Measurements from ENCODE around the gene LYRM1. TPM values are rescaled to one million over a fixed set of nuclear protein-coding genes. Genes with fewer than 3 reads are reported as not detected.
"Not testable (repeated sequence)": the region's sequence is repeated elsewhere in the genome, so short reads cannot be mapped to it uniquely, and the experiment has no call there.

The LYRM1 gene
- total and polyA plus RNA-seq, 2 of the 8 experiments (the other 6 are each of a cell fraction or from before 2014, with no cell fraction given), result 11.6 to 13.4 TPM

DNA sequence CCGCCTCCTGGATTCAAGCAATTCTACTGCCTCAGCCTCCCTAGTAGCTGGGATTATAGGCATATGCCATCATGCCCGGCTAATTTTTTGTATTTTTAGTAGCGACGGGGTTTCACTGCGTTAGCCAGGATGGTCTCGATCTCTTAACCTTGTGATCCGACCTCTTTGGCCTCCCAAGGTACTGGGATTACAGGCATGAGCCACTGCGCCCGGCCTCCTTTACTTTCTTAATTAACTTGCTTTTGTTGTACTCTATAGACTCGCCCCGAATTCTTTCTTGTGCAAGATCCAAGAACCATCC, 45.0 kb downstream of the LYRM1 start:
- POLR2A ChIA-PET (ENCODE audit: partially characterized antibody); FAIRE-seq; H2BK5ac ChIP-seq (ENCODE audit: low read depth, low read length); H3K9me3 ChIP-seq (ENCODE audit: insufficient read depth in 2 of 2, low read depth in 1 of 2, low read length in 1 of 2); H4K20me1 ChIP-seq (replicated peaks in 1 of 2; ENCODE audit: control insufficient read depth in 1 of 2, insufficient read depth in 2 of 2, low read length in 2 of 2); H3K9ac ChIP-seq (replicated peaks in 1 of 4; ENCODE audit: extremely low read depth in 1 of 4, low read depth in 3 of 4, low read length in 3 of 4); H3K4ac ChIP-seq (replicated peaks; ENCODE audit: insufficient read length, low read depth, low read length); H4K91ac ChIP-seq (replicated peaks; ENCODE audit: insufficient read length, low read length); H2BK120ac ChIP-seq (replicated peaks; ENCODE audit: low read depth, low read length); CTCF ChIA-PET (ENCODE audit: partially characterized antibody); H2BK15ac ChIP-seq (ENCODE audit: low read length); H4K5ac ChIP-seq (ENCODE audit: insufficient read length, low read depth, low read length); H3K4me3 ChIP-seq (ENCODE audit: extremely low read depth in 1 of 4, insufficient read depth in 2 of 4, low read depth in 3 of 4, low read length in 4 of 4); H3K56ac ChIP-seq (replicated peaks; ENCODE audit: insufficient read length, low read depth, low read length); H3K79me1 ChIP-seq (ENCODE audit: low read depth, low read length); H4K8ac ChIP-seq (ENCODE audit: extremely low read depth, insufficient read depth, low read length); H2BK20ac ChIP-seq (ENCODE audit: low read length); H3K27ac ChIP-seq (ENCODE audit: low read depth, low read length); H3K23me2 ChIP-seq (ENCODE audit: low read depth, low read length); H3K4me2 ChIP-seq (ENCODE audit: insufficient read depth in 1 of 2, low read depth in 2 of 2, low read length in 2 of 2); H3K36me3 ChIP-seq (ENCODE audit: control insufficient read depth in 2 of 4, insufficient read depth in 4 of 4, low read length in 3 of 4); H3K4me1 ChIP-seq (replicated peaks in 1 of 4; ENCODE audit: control insufficient read depth in 3 of 4, insufficient read depth in 4 of 4, low read length in 3 of 4); H3K27me3 ChIP-seq (replicated peaks in 1 of 4; ENCODE audit: control insufficient read depth in 3 of 4, extremely low read depth in 1 of 4, insufficient read depth in 3 of 4, low read length in 3 of 4); H2BK12ac ChIP-seq (ENCODE audit: low read depth, low read length); DNase-seq (ENCODE audit: low read depth in 1 of 2, low spot score in 2 of 2); H2AFZ ChIP-seq (ENCODE audit: low read length); H3K18ac ChIP-seq (ENCODE audit: extremely low read depth, low read length); H3K23ac ChIP-seq (ENCODE audit: insufficient read length); H3K14ac ChIP-seq (ENCODE audit: insufficient read length); H2AK5ac ChIP-seq (ENCODE audit: low read depth, low read length); H3K79me2 ChIP-seq (ENCODE audit: control insufficient read depth in 1 of 2, insufficient read depth in 2 of 2, low read length in 2 of 2): not testable (repeated sequence)
- WGBS, 2 experiments (ENCODE audit: extremely low coverage in 1 of 2, insufficient coverage in 1 of 2, insufficient read length in 1 of 2, insufficient replicate concordance in 2 of 2, low coverage in 1 of 2, low lambda C conversion rate in 2 of 2, missing lambda C conversion rate in 1 of 2), result 90% methylated on average over 11 of the region's 11 CpGs; no CpG with 5 or more reads in 1 of the 2 experiments
